Measurements from ENCODE around the gene HSPG2. TPM values are rescaled to one million over a fixed set of nuclear protein-coding genes. Genes with fewer than 3 reads are reported as not detected.
"Not testable (repeated sequence)": the region's sequence is repeated elsewhere in the genome, so short reads cannot be mapped to it uniquely, and the experiment has no call there.

Gene HSPG2
- total RNA-seq, 2 experiments from 2014 or later, result 1.7 to 2.3 TPM

DNA sequence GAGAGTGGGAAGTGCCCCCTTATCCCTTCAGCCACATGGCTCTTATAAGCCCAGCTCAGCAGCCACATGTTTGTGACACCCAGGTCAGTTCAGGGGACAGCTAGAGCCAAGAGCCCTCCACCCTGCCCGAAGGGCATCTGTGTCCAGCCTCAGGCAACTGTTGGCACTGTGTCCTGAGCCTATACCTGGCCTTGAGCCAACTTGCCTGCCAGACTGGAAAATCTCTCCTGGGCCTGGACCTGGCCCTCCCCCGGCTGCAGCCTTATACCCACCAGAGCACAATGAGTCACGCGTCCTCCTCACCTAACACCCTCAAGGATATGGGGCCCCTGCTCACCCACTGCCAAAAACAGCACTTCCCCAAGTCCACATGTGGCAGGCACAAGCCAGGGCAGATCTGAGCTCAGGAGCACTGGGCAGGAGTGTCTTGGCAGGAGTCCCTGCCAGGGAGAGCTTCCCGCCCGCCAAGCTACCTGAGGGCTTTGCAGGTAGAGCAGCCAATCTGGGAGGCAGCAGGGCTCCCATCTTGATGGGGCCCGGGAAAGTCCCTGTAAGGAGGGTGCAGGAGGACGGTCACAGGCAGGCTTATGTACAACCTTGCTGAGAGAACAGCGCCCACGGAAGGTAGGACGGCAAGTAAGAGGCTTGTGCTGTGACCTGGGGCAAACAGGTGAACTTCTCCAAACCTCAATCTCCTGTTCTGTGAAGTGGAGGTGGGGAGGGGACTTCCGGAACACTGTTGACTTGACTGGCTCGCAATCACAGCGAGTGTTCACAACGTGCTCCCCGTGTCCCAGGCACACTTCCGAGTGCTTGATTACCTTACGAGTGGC is 19.8 kb upstream of the HSPG2 start:
- CTCF ChIA-PET, result interaction anchor here (0.7 kb wide), 1 partner anchor 256 kb away, joined by 4 read pairs; no protein-coding TSS in a partner anchor
- POLR2A ChIA-PET, result no interaction called here

DNA sequence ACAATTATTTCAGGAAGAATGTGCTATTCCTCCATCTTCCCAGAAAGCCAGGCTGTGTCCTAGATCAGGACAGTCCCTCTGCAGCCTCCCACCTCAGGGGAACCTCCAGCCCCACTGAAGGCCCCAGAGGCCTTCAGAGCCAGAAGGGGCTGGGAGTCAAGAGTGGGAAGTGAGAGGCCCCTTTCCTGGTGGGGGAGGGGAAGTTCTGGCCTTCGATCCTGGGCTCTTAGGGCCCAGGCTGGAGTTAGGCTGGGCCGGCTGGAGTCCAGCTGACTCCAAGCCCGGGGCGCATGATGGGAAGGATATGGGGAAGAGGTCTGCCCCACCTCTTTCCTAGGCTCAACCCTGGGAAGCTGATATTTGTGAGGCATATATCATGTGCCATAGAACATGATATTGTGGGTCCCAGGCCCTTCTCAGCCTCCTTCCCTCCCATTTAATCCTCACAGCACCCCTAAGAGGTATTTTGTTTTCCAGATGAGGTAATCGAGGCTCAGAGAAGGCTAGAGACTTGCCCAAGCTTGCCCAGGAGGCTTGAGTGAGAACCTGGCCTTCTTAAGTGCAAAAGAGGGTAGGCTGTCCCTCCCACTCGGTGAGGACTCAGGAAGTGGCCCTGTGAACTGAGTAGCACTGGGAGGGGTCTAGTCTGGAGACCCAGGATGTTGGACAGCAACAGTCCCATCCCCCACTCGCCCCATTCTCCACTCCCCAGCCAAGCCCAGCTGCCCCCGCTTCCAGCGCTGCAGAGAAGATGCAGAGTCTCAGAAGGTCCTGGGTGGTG is 18.6 kb upstream of the HSPG2 start:
- ChIA-PET CTCF (interaction anchor here (1.5 kb wide), 1 partner anchor 8 kb away, joined by 6 read pairs; no protein-coding TSS in a partner anchor), POLR2A (no interaction called here)

DNA sequence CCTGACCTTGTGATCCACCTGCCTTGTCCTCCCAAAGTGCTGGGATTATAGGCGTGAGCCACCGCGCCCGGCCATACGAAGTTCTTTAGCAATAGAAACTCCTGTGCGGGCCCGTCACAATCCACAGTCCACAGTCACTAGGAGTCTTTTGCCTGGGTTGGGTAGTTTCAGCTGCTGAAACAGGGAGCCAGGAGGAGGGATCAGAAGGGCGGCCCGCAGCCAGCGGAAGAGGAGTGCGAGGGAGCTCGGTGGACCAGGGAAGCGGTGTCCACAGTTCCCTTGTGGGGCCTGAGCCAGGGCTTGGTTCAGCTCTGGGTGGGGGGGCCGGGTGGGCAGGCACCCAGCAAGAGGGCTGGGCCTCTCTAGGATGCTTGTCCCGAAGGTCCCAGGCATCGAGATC is 17.9 kb upstream of the HSPG2 start:
- CTCF ChIA-PET, result interaction anchor here (1.5 kb wide), 1 partner anchor 8 kb away, joined by 6 read pairs; no protein-coding TSS in a partner anchor
- POLR2A ChIA-PET, result no interaction called here

DNA sequence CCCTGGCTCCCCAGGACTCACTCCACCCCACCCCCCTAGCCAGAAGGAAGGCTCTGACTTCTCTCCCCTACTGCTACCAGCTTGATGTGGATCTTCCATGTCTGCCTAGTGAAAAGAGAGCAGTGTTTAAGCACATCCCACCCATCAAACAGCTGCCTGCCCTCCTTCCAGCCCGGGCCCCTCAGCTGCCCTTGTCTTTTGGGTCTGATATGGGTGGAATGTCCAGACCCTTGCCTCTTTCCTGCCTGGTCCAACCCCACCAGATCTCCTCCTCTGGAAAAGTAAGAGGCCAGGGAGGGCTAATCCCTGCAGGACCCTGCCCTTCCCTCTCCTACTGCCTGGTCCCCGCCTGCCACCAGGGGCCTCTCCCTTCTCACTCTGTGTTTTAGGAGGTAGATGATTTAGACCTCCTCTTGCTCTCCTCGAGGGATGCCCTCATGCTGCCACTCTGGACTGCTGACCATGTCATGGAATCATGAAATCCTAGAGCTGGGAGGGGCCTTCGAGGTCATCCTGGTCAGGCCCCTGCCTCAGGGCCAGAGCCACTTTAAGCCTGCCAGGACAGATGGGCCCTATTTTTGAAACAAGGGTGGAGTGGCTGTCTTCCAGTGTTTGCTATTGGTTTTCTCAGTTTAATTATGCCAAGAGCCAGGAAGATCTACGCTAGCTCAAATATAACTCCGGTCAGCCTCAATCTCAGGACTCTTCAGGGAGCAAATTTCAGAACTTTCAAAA is 15.8 kb upstream of the HSPG2 start:
- ChIA-PET POLR2A (no interaction called here), CTCF (interaction anchor here (0.5 kb wide), 1 partner anchor 145 kb away, joined by 3 read pairs; no protein-coding TSS in a partner anchor)

DNA sequence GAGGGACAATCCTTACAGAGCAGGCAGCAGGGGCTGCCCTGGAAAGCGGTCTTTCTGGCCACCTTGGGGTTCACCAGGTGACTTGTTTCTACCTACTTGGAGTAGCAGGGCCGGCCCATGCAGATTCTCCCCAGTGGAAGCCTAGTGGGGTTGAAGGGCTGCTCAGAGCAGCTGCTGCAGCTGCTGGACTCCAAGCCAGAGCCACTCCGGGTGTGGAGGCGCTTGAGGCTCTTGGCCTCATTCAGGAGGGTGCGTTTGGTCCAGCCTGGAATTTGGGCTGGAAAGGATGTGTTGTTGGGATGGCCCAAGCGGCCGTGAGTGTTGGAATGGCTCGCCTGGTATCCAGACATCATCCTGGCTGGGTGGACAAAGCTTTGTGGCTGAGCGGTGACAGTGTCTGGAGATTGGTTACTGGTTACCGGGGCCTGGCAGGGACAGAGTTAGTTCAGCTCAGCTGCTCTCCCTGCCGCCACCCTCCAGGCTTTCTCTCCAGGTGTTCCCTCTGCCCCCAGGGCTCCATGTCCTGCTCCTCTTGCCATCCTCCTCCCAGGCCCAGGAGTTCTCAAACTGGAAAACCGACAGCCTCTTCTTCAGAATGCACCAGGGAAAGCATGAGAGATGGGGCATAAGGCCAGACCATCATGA is 14.2 kb upstream of the HSPG2 start:
- CTCF ChIA-PET, result interaction anchor here (0.7 kb wide), 1 partner anchor 12 kb away, joined by 3 read pairs; no protein-coding TSS in a partner anchor
- POLR2A ChIA-PET, result no interaction called here

DNA sequence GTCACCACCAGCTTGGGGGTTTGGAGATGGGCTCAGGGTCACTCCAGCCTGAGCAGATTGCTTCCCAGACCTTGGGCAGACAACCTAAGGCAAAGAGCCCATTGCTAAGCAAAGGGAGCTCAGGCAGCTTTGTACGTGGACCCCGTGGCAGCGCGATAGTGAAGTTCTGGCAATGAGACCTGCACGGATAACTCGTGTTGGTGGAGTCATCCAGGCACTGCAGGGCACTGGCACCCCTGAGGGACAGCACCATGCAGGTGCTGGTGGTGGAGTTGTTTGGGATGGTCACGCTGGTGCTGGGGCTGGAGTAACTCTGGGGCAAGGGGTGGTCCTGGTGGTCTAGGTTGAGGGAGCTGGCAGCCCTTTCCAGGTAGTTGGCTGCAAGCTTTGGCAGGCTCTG is 13.6 kb upstream of the HSPG2 start:
- ChIA-PET POLR2A (no interaction called here), CTCF (no interaction called here)

DNA sequence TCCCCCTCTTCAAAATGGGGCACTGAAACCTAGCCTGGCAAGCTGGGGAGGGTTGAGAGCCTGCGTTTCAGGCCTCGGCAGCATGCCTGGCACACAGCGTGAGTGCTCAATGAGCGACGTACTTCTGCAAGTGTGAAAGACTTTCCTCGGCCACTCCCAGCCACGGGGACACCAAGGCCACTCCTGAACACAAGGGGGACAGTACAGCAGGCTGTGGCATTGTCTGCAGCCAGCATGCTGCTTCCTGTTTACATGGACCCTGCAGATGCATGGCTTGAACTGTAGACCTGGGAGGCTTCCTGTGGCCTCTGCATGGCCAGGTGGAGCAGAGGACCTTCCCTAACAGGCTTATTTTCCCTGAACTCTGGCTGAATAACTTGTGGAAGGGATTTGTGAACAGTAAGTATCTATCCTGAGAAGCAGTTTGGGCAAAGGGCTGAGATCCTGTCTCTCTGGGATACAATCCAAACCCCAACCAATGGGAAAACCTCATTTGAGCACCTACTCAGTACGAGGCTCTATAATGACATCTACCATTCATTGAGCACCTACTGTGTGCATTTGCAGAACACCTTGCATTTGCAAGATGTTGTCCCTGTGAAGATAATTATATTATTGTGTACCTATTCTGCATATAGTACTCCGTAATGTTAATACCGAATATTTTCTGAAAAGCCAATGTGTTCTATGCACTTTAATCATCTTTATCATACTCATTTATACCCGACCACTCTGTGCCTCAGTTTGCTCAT is 9.9 kb upstream of the HSPG2 start:
- CTCF ChIA-PET, result no interaction called here

DNA sequence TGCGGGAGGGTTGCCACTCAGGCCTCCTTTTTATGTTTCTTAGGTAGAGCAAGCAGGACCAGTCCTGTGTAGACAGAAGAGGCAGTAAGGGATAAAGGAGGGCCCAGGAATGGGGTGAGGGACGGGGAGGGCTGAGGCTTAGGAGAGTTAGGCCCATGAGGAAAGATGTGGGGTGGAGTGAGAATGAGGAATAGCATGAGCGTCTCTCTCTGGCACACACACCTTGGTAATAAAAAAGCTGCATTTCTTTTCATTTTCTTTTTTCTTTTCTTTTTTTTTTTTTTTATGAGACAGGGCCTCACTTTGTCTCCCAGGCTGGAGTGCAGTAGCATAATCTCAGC is 7.6 kb upstream of the HSPG2 start:
- CTCF ChIA-PET, result no interaction called here
- POLR2A ChIA-PET, result no interaction called here

More for the DNA sequence above, 9.9 kb upstream of the HSPG2 start:
- POLR2A ChIA-PET, result no interaction called here

DNA sequence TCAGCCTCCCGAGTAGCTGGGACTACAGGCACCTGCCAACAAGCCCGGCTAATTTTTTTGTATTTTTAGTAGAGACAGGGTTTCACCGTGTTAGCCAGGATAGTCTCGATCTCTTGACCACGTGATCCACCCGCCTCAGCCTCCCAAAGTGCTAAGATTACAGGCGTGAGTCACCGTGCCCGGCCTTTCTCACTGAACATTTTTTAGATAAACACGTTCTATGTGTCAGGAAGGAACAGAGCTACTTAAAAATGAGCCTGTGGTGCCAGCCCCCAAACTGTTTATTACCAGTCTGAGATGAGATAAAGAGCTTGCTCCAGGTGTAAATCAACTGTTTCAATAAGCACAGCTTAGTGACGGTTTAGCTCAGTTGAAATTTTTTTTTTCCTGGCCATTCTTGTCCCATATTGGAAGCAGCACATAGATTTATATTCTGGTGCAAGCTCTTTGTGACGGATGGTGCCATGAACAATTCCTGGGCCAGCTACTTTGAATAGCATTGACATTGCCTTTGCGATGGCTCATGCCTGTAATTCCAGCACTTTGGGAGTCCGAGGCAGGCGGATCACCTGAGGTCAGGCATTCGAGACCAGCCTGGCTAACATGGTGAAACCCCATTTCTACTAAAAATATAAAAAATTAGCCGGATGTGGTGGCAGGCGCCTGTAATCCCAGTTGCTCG is 6.0 kb upstream of the HSPG2 start:
- POLR2A ChIA-PET, CTCF ChIA-PET: not testable (repeated sequence)

DNA sequence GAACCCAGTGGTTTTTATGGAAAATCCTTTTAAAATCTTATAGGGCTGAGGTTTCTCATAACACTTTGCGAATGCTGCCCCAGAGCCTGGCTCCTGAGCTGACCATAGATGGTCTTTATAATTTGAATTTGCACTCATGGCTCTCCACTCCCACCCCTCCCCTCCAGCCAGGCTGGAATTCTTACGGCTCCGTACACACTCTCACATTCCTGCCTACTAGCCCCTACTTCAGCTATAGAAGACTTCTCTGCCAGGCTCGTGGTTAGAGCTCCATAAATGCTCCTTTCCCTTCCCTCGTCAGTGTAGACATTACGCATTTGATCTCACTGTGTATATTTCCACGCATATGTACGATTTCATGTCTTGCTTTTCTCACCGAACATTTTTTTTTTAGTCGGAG is 5.4 kb upstream of the HSPG2 start:
- ChIA-PET CTCF (no interaction called here), POLR2A (no interaction called here)

DNA sequence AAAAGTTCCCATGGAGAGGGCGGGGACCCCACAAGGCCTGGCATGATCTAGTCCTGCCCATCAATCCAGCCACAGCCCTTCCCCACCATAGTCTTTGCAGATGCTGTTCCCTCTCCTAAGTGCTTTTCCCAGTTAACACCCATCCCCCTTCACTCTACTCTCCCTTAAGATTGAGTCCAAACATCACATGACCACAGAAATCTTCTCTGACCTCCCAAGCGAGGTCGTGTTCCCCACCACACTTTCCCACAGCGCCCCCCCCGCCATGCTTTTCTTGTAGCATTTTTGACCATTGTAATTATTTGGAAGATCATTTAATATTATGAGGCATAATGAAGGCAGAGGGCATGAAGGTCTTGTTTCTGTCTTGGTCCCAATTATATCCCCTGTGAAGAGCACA is 4.3 kb upstream of the HSPG2 start:
- CTCF ChIA-PET, result no interaction called here
- POLR2A ChIA-PET, result no interaction called here

DNA sequence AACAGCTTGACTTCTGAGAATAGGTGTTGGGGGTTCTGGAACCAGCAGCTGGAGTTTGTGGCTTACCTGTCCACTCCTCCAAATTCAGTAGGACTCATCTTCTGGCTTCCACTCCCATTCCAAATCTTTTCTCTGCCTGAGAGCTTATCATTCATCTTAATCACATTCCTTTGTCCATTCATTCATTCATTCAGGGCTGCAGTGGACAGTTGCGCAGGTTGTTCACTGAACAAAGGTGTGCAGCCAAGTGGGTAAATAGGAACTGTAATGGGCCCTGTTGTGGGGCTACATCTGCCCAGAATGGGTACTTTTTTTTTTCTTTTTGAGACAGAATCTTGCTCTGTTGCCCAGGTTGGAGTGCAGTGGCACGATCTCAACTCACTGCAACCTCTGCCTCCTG is 3.4 kb upstream of the HSPG2 start:
- ChIA-PET POLR2A (no interaction called here), CTCF (no interaction called here)

DNA sequence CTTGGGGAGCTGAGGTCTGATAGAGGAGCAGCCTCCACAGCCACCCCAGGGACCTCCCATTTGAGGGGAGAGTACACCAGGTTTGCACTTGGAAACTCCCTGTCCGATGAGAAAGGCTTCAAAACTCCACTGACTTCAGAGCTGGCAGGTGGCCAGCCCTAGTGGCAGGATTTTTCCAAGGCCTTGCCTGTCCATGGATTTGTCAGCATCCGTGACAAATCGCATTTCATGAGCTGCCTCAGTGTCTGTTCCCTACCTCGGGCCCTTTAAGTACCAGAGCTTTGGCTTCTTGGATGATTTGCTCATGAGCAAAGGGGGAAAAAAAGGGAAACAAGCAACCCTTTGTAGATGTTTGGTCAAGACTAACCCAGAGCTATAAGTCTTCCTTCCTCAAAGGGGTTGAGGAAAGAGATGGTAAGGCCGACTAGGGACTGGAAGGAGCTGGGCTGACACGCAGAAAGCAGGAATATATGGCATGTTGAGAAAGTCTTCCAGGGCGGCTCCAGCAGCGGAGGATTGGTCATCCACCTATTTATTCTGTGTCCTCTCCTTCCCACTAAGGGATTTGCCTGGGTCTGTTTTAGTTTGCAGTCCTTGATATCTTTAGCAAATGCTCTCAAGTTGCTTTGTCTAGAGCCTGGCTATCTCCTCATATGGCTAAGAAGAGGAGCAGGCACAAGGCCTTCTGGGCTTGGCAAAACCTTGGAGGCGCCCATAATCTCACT is 2.7 kb upstream of the HSPG2 start:
- ChIA-PET CTCF (no interaction called here), POLR2A (interaction anchor here (0.6 kb wide), 1 partner anchor 220 kb away, joined by 3 read pairs; no protein-coding TSS in a partner anchor)

DNA sequence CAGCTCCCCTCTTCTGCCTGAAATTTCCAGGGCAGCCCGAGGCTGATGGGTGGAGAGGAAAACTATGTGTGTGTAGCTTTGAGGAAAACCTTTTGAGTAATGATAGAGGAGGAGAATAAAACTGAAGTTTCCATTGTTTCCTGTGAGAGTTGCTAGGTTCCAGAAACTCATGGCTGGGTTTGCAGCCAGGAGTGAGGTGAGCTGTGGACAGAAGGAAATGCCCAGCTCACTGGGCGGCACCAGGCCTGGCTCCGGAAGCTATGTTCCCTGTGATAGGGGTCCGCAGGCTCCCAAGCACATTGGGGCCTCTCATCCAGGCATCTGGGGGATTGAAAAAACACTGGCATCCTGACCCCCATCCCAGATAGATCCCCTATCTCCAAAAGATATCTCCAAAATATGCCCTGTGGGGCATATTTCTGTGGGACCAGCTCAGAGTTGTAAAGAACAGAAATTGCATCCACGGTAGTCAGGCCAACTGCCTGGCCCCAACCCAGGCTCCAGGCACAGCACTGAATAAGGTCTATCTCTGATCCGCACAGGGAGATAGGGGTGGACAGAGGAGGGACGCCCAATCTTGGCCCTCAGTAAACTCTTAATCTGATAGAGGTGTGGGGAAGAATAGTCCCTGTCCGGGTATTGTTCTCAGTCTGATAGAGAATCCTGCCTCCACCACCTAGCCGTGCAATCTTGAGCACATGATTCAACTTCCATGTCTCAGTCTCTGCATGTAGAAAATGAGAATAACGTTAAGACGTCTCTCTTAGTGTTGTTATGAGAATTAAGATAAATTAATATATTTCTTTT is 1.8 kb upstream of the HSPG2 start:
- CTCF ChIA-PET, result no interaction called here
- POLR2A ChIA-PET, result no interaction called here

DNA sequence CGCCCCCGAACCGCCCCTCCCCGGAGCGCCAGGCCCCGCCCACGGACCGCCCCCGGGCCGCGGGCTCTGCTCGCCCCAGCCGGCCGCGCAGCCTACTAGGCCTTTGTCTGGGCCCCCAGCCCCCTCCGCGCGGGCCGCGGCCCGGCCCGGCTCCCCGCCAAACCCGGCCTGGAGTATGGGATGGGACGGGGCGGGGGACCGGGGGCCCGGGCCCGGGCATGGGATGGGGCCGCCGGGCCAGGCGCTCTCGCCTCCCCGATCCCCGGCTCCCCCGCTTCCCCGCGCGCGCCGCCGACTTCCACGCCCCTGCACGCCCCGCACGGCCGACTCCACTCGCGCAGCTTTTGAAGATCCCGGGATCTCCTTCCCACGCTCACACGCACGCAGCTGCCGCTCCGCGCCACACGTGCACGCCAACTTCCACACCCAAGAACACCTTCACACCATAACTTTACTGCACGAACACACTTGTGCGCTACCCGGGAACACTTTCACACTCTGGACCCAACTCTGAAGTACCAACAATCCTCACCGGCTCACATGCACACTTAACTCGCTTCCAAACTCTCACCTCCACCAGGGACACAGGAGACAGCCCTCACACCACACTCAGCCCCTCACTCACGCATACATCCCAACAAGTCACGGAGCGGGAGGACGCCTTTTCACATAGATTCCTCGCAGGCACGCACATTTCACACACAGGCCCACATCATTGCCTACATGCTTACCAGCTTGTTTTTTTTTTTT is 437 bp upstream of the HSPG2 start:
- ChIA-PET CTCF (no interaction called here), POLR2A (interaction anchor here (1.0 kb wide), 1 partner anchor 165 kb away, joined by 3 read pairs; no protein-coding TSS in a partner anchor)

DNA sequence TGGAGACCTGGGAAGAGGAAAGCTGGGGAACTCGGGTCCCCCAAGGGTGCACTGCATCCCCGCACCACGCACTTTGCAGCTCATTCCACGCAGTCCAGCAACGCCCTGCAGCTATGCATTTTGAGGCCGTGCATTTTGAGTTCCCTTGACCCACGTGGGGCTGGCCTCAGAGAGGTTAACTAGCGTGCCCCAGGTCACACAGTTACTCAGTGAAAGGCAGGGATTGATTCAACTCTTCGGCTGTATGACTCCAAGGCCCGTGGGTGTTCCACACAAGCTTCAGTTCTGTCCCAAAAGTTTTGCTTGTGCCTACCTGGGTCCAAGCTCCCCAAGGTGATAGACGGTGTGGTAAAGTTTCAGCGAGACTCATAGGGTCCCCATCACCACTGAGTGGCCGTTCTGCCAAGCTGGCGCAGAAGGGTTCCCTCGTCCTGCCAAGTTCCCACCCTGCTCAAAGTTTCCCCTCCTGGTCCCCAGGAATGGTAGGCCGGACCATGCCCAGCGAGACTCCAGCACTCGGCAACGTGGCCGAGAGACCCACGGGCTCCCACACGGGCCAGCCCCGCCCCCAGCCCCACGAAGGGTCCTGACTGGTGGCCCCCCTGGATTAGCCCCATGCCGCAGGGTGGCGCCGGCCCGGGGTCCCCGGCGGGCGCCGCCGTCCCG is 611 bp downstream of the HSPG2 start:
- POLR2A ChIA-PET, result no interaction called here
- CTCF ChIA-PET, result interaction anchor here (0.8 kb wide), 1 partner anchor 85 kb away, joined by 3 read pairs; no protein-coding TSS in a partner anchor

All from activated CD8-positive, alpha-beta memory T cell treated with anti-CD3 and anti-CD28 coated beads for 36 hours (primary cell).